Skin of body (tissue), 2 donors: Measurements from ENCODE around the gene ARHGEF11. TPM values are rescaled to one million over a fixed set of nuclear protein-coding genes. Genes with fewer than 3 reads are reported as not detected.

Source experiments
- DNase-seq: peaks from one replicate; lab custom pipeline; 2025; lab: John Stamatoyannopoulos, UW
- total RNA-seq: library from RNA; depleted of rRNA; stranded (reverse); fragments of >200 nt; gene quantifications from one replicate; pipeline ENCODE4 v1.2.3, GENCODE V29; 2014

ARHGEF11 gene
- total RNA-seq, 1 donor from 2014 or later: 26.6 TPM

GRCh38 chr1:156956333-156956732 lies 89.2 kb downstream of the ARHGEF11 start:
- DNase-seq: no peak

- DNase-seq: no peak
Measured at GRCh38 chr1:156953571-156953970, 92.0 kb downstream of the ARHGEF11 start.

GRCh38 chr1:156951371-156951770 lies 94.2 kb downstream of the ARHGEF11 start:
- DNase-seq: no peak

DNA sequence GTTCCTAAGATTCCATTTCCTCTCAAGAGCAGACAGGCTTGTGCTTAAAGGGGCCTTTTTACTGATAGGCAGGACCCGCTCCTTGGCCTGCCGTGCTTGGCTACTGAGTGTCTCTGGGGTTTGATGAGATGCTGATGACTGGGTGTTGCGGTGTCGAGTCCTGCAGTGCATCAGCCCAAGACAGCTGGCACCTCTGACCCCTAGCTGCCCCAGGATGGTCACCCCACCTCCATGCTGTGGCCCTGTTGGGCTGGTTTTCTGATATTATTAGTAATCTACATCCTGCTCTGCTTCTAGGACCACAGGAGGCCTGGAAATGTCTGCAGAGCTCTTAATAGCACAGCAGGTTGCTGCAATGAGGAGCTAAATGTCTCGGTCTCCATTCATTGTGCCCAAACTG lies 96.4 kb downstream of the ARHGEF11 start:
- DNase-seq: no peak

GRCh38 chr1:156948708-156949107 lies 96.8 kb downstream of the ARHGEF11 start:
- DNase-seq: no peak

DNA sequence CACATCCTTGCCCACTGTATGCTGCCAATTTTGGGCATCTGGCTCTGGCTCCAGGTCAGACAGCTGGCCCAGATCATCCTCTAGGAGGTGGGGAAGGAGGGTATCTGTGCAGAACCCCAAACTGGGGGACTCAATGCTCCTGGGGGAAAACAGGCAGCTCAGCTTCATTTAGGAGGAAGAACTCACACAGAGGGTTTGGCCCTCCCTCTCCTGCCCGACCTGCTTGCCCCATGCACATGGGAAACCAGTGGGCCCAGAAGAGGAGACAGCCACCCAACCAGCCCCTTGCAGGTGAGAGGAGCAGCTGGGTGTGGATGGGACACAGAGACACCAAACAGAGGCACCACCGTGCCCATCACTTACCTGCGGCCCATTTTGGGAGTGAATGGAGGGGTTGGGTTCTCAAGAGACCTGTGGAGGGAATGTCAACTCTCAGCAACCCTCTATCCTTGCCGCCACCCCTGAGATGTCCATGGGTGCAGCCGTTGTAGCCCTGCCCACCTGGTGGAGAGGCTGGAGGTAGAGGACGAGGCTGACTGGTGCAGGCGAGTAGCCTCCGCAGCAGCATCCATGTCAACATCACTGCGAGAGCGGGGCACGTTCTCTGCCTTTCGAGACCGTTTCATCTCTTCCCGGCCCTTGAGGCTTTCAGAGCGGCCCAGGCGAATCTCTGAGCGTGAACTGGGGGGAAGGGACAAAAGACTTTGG lies 97.6 kb downstream of the ARHGEF11 start:
- DNase-seq: no peak

DNA sequence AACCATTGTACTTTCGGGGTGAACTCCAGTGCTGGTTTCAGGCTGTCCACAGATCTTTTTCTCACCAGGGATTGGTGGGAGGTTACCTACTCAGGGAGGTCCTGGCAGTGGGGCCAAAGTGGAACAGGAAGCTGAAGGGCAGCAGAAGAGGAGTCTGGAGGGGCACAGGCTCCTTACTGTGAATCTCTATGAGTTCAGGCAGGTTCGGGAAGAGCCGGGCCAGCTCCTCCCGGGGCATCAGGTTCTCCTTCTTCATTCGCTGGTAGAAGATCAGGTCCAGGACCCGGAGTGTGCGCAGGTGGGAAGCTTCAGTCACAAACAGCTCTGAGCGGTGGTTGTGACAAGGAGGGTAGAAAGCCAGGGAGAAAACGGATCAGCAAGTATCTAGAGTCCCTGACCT lies 98.4 kb downstream of the ARHGEF11 start:
- no peak for DNase-seq

- no peak for DNase-seq
Measured at GRCh38 chr1:156945881-156946661, 99.5 kb downstream of the ARHGEF11 start.

DNA sequence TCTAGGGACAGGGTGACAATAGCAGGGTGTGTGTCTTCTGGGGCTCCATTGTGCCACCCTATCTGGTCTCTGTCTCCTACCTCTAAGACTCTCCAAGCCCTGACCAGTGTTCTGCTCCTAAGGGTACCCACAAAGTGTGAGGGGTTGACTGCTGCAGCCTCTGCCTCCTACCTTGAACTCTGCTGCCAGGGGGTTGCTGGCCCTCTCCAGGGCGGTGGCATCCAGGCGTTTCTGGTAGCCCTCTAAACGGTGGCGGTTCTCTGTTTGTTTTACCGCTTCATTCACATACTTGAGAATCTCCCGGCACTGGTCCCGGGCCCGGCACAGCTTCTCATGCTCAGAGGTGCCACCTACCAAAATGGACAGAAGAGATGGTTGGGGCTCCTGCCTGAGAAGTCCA lies 100.7 kb downstream of the ARHGEF11 start:
- no peak for DNase-seq

DNA sequence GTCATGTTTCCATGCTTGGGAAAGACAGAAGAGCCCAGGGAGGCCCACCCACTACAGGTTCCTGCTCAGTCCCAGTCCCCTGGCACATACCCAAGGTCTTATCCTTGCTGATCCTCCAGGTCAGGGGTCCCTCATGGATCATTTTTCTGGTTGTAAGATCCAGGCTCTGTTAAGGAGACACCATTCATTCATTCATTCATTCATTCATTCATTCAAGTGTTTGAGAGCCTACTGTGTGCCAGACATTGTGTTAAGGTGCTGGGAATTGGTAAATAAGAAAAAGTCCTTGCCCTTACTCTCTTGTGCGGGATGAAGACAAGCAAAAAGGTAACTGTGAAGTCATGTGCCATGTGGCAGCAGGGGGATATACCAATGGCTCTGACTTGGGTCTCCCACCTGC lies 101.3 kb downstream of the ARHGEF11 start:
- DNase-seq: no peak

DNA sequence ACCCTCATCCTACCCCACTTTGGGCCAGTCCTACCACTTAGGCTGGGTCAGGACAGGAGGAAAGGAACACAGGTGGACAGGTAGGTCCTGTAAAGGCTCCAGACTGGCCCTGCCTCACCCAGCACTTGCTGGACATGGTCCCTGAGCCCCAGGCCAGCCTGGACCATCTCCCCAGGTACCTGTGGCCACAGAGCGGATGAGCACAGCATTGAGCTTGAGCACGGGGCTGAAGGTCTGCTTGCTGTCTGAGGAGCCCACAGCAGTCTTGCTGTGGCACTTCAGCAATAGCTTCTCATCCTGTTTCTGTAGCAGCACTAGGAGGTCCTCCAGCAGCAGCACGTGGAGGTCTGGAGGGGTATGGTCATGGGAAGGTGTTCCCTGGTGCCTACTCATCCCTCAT lies 101.8 kb downstream of the ARHGEF11 start:
- DNase-seq: no peak

DNA sequence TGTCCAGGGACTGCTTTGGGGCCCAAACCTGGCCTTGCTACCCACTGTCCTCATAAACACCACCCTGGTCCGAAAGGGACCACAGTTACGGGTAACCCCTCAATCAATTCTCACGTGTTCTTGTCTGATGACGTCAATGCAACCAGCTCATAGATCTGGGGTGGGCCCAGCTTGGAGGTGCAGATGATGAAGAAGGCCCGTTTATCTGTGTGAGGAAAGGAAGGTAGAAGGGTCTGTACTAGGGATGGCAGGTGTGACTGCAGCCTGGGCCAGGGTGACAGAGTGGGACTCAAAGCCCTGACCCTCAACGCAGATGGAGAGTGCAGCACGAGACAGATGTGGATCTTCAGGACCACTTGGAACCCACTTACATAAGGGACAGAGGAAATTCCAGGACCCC lies 103.0 kb downstream of the ARHGEF11 start:
- DNase-seq: no peak

DNA sequence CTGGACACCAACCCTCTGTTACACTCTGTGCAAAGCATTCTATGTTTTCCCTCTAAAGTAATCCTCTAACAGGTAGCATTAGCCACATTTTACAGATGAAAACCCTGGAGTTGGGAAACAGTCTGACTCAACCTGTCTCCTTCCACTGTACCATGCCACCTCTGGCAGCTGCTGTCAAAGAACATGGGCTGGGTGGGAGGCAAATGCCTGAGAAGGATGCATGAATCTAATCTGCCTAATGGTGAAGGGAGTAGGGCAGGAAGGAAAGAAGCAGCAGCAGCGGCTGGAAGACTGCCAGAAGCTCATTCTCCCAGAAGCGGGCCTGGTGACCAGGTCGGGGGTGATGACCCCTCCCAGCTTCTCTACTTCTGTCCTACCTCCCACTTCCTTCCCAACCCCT lies 103.4 kb downstream of the ARHGEF11 start:
- DNase-seq: no peak

GRCh38 chr1:156941675-156942074 lies 103.9 kb downstream of the ARHGEF11 start:
- DNase-seq: no peak

DNA sequence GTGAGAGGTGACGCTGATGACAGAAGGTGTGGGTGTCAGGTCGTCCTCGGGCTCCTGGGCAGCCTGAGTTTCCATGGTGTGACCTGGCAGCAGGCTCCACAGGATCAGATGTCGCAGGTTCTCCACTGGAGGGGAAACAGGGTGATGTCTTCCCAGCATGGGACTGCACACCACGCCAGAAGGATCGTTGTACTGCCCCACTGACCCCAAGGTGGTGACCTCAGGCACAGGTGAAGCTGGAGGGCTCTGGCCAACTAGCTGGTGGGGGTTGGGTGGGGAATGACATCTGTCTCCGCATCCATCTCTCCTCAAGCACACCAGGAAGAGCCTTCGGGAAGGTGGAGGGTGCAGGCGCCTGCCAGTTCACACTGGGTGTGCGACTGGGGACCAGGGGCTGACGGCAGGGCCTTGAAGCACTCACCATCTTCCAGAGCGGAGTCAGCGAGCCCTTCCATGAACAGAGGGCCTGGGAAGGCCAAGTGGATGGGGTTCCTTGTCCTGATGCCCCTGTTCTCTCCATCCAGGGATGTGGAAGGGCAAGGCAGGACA lies 105.7 kb downstream of the ARHGEF11 start:
- no peak for DNase-seq

- DNase-seq: no peak
Measured at GRCh38 chr1:156938813-156939212, 106.7 kb downstream of the ARHGEF11 start.

DNA sequence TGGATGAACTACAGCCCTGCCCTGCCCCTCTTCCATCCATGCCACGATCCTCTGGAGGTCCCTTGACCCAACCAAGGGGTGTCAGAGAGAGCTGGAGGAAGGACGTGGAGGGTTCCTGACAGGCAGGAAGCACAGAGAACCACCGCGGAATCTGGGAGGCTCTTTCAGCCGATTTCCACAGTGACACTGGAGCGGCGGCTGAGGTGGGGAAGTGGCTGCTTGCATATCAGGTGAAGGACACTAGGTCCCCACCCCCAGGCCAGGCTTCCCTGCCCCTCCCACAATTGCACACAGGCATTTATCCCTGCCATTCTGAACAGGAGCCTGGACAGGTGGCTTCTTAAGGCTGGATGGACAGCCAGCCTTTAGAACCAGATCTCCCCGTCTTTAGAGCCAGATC lies 107.7 kb downstream of the ARHGEF11 start:
- no peak for DNase-seq

DNA sequence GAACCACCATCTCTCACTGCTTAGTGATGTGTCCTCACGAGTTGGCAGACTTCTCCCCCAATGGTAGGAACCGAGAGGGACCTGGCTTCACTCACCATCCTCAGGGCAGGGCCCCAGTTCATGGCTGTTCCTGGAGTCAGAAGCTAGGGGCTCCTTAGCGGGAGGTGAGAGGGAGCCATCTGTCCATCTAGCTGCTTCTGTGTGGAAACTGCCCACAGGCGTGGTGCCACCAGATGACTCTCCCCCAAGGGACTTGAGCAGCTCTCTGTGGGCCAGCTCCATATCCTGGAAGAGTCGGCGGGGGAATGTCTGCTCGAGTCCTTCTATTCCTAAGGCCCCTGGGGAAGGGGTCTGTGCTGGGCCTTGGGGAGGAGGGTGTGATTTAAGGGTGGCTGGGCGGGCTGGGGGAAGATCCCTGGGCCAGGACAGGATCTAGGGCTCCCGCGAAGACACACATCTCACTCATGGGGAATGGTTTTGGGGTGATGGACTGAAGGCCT lies 108.8 kb downstream of the ARHGEF11 start:
- no peak for DNase-seq

DNA sequence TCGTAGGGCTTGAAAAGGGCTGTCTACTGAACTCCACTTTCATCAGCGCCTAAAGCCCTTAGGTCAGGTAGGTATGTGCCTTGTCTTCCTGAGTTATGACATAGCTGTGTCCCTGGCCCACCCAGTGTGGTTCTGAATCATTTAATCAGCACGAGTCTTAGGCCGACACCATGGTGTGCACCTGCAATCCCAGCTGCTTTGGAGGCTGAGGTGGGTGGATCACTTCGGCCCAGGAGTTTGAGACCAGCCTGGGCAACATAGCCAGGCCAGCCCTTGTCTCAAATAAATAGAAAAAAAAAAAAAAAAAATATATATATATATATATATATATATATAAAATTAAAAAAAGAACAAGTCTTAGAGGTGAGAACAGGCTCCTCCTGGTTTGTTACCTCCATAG lies 109.4 kb downstream of the ARHGEF11 start:
- DNase-seq: no peak

DNA sequence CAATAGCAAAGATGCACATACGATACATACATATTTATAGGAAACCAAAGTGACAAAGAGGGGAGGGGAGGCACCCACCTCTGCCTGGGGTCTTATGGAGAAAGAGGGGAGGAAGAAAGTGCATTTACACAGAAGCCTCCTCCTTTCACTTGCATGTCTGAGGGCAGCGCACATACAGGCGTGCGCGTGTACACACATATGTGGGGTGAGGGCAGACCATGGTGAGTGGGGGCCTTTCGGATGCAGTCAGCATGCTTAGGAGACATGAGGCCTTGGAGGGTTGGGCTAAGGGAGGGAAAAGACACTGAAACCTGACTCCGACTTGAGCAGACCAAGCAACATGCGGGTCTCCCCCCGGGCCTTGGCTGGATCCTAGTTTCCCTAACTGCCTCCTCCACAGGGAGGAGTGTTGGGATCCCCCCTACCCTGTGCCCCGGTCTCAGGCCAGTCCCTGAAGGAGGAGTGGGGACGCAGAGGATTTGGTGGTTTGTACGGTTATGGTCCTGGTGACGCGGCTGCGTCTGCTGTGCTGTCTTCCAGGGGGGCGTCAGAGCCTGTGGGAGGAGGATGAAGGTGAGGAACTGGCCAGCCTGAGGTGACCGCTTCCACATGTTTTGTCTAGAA lies 109.9 kb downstream of the ARHGEF11 start:
- DNase-seq: no peak

GRCh38 chr1:156933136-156933535 lies 112.4 kb downstream of the ARHGEF11 start:
- no peak for DNase-seq
